ENCODE results near the gene NAA30. TPM values are rescaled to one million over a fixed set of nuclear protein-coding genes. Genes with fewer than 3 reads are reported as not detected.

Gene NAA30
- total and polyA plus RNA-seq, 2 of the 8 experiments (the other 6 are each of a cell fraction or from before 2014, with no cell fraction given) = 4.2 to 21.9 TPM

- Histone ChIP-seq H3K4me2 (ENCODE audit: insufficient read depth in 1 of 2, low read depth in 2 of 2, low read length in 2 of 2) (peak overlapping the region; percentile 84 to 90), H4K5ac (ENCODE audit: insufficient read length, low read depth, low read length) (no peak overlapping the region), H3K27me3 (replicated peaks in 1 of 4; ENCODE audit: control insufficient read depth in 3 of 4, extremely low read depth in 1 of 4, insufficient read depth in 3 of 4, low read length in 3 of 4) (no peaks in the 10 kb centered on the region), H3K23ac (ENCODE audit: insufficient read length) (no peak overlapping the region), H3K9ac (replicated peaks in 1 of 4; ENCODE audit: extremely low read depth in 1 of 4, low read depth in 3 of 4, low read length in 3 of 4) (peak overlapping the region in 3 of 4 experiments; percentile 13 to 77 (median 63); a peak in 6 of 7 replicates), H3K18ac (ENCODE audit: extremely low read depth, low read length) (no peak overlapping the region), H2AFZ (ENCODE audit: low read length) (no peak overlapping the region), H2BK5ac (ENCODE audit: low read depth, low read length) (no peak overlapping the region; the same call in 1 of the 2 replicates), H3K79me2 (ENCODE audit: control insufficient read depth in 1 of 2, insufficient read depth in 2 of 2, low read length in 2 of 2) (peaks cover 0 to 47% of the 10 kb centered on the region in 2 experiments; a peak in 2 of 4 replicates), H3K36me3 (ENCODE audit: control insufficient read depth in 2 of 4, insufficient read depth in 4 of 4, low read length in 3 of 4) (peaks cover 0 to 4% (median 0%) of the 10 kb centered on the region in 4 experiments; a peak in 1 of 8 replicates), H2BK20ac (ENCODE audit: low read length) (no peak overlapping the region), H3K9me3 (ENCODE audit: insufficient read depth in 2 of 2, low read depth in 1 of 2, low read length in 1 of 2) (no peaks in the 10 kb centered on the region), H3K79me1 (ENCODE audit: low read depth, low read length) (no peaks in the 10 kb centered on the region; the same call in 1 of the 2 replicates), H3K23me2 (ENCODE audit: low read depth, low read length) (peaks cover 6% of the 10 kb centered on the region), H4K8ac (ENCODE audit: extremely low read depth, insufficient read depth, low read length) (no peak overlapping the region), H3K56ac (replicated peaks; ENCODE audit: insufficient read length, low read depth, low read length) (no peak overlapping the region), H3K4me3 (ENCODE audit: extremely low read depth in 1 of 4, insufficient read depth in 2 of 4, low read depth in 3 of 4, low read length in 4 of 4) (peak overlapping the region; percentile 76 to 83 (median 82)), H3K27ac (ENCODE audit: low read depth, low read length) (no peak overlapping the region), H4K91ac (replicated peaks; ENCODE audit: insufficient read length, low read length) (no peak overlapping the region), H2BK15ac (ENCODE audit: low read length) (no peak overlapping the region), H3K4ac (replicated peaks; ENCODE audit: insufficient read length, low read depth, low read length) (no peak overlapping the region), H3K4me1 (replicated peaks in 1 of 4; ENCODE audit: control insufficient read depth in 3 of 4, insufficient read depth in 4 of 4, low read length in 3 of 4) (peaks cover 3 to 8% (median 6%) of the 10 kb centered on the region in 4 experiments; a peak in 4 of 7 replicates), H4K20me1 (replicated peaks in 1 of 2; ENCODE audit: control insufficient read depth in 1 of 2, insufficient read depth in 2 of 2, low read length in 2 of 2) (peaks cover 5 to 8% of the 10 kb centered on the region in 2 experiments), H2BK12ac (ENCODE audit: low read depth, low read length) (no peak overlapping the region), H3K14ac (ENCODE audit: insufficient read length) (no peak overlapping the region), H2AK5ac (ENCODE audit: low read depth, low read length) (no peak overlapping the region), H2BK120ac (replicated peaks; ENCODE audit: low read depth, low read length) (no peak overlapping the region)
- CTCF ChIA-PET (ENCODE audit: partially characterized antibody) = interaction anchor here (0.6 to 1.1 kb wide), 2 partner anchors 12 to 567 kb away, joined by 3 read pairs; no protein-coding TSS in a partner anchor
- FAIRE-seq (no peak), DNase-seq (ENCODE audit: low read depth in 1 of 2, low spot score in 2 of 2) (no peak)
- 45% methylated on average over 23 of the region's 23 CpGs; no CpG with 5 or more reads in 1 of the 2 experiments for WGBS, 2 experiments (ENCODE audit: extremely low coverage in 1 of 2, insufficient coverage in 1 of 2, insufficient read length in 1 of 2, insufficient replicate concordance in 2 of 2, low coverage in 1 of 2, low lambda C conversion rate in 2 of 2, missing lambda C conversion rate in 1 of 2)
- POLR2A ChIA-PET (ENCODE audit: partially characterized antibody) = no interaction called here
- no peak for TF ChIP-seq ATF2 (IDR thresholded peaks at IDR 0.05; ENCODE audit: low read length)
- TF ChIP-seq CTBP2 (IDR thresholded peaks at IDR 0.05; ENCODE audit: borderline replicate concordance, insufficient read depth, insufficient read length, low read length) = no peak
- TF ChIP-seq, protein P1, sequence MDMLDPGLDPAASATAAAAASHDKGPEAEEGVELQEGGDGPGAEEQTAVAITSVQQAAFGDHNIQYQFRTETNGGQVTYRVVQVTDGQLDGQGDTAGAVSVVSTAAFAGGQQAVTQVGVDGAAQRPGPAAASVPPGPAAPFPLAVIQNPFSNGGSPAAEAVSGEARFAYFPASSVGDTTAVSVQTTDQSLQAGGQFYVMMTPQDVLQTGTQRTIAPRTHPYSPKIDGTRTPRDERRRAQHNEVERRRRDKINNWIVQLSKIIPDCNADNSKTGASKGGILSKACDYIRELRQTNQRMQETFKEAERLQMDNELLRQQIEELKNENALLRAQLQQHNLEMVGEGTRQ (IDR thresholded peaks at IDR 0.05; ENCODE audit: low read length) = no peak
- TF ChIP-seq KDM1A (IDR thresholded peaks at IDR 0.05; ENCODE audit: borderline replicate concordance, low read length) = no peak
- no peak for TF ChIP-seq SIX5 (IDR thresholded peaks at IDR 0.05; ENCODE audit: low read depth, low read length)
- TF ChIP-seq YY1 (IDR thresholded peaks at IDR 0.05; ENCODE audit: low read depth, low read length) = no peak
- TF ChIP-seq SP4 (IDR thresholded peaks at IDR 0.05; ENCODE audit: low read length) = no peak
- TF ChIP-seq CBX8 (IDR thresholded peaks at IDR 0.05; ENCODE audit: borderline replicate concordance, low read depth, low read length) = no peak
- no peak for TF ChIP-seq GTF2F1 (IDR thresholded peaks at IDR 0.05; ENCODE audit: borderline replicate concordance, low read depth, low read length)
Observed at GRCh38 chr14:57391517-57392195, 1.3 kb downstream of the NAA30 start.

Measured in H1 (cell line).